Nephron progenitor cell (in vitro differentiated cells): Measurements from ENCODE around the gene IRF2BPL.
A peak's percentile ranks its signal among the peaks of the same experiment; 100 is the strongest.

Experiments used
- DNase-seq: peaks from one replicate; pipeline ENCODE4 v3.0.0; 2021
- H3K27ac Mint-ChIP-seq: 2 replicates; pipeline ENCODE4 v1.8.0; 2021; ENCODE audit warnings: mild to moderate bottlenecking, moderate library complexity, mixed read lengths
- H3K27me3 Mint-ChIP-seq: 2 replicates; pipeline ENCODE4 v1.8.0; 2021; ENCODE audit warnings: mild to moderate bottlenecking, low read depth, mixed read lengths; ENCODE audit not compliant: poor library complexity
- H3K36me3 Mint-ChIP-seq: 2 replicates; pipeline ENCODE4 v1.8.0; 2021; ENCODE audit warnings: low read depth, mixed read lengths
- H3K4me1 Mint-ChIP-seq: 2 replicates; pipeline ENCODE4 v1.8.0; 2021; ENCODE audit warnings: mixed read lengths
- H3K4me3 Mint-ChIP-seq: 2 replicates; pipeline ENCODE4 v1.8.0; 2021; ENCODE audit warnings: mild to moderate bottlenecking, moderate library complexity, mixed read lengths
- H3K9me3 Mint-ChIP-seq: 2 replicates; pipeline ENCODE4 v1.8.0; 2021; ENCODE audit warnings: mild to moderate bottlenecking, moderate library complexity, mixed read lengths
- CTCF ChIP-seq: fragments of 200-600 bp; sonication (generic); IDR thresholded peaks from 2 replicates; pipeline ENCODE4 v1.5.0; 2021; ENCODE audit warnings: antibody characterized with exemption

Gene IRF2BPL

GRCh38 chr14:77039285-77040058, 11.0 kb upstream of the IRF2BPL start:
- no peaks in the 10 kb centered on the region for H3K9me3 Mint-ChIP-seq
- no peak for DNase-seq
- peak overlapping the region; percentile 72 for H3K4me3 Mint-ChIP-seq
- no peak for TF ChIP-seq CTCF
- no peaks in the 10 kb centered on the region for H3K36me3 Mint-ChIP-seq
- H3K27ac Mint-ChIP-seq: peak overlapping the region; percentile 86
- H3K4me1 Mint-ChIP-seq: peaks cover 98% of the 10 kb centered on the region
- peaks cover 5% of the 10 kb centered on the region for H3K27me3 Mint-ChIP-seq

GRCh38 chr14:77037938-77038568, 9.5 kb upstream of the IRF2BPL start:
- H3K27me3 Mint-ChIP-seq: peaks cover 5% of the 10 kb centered on the region
- H3K4me1 Mint-ChIP-seq: peaks cover 98% of the 10 kb centered on the region
- H3K4me3 Mint-ChIP-seq: peak overlapping the region; percentile 72
- no peaks in the 10 kb centered on the region for H3K36me3 Mint-ChIP-seq
- no peak for TF ChIP-seq CTCF
- peak overlapping the region; percentile 88 for H3K27ac Mint-ChIP-seq
- no peaks in the 10 kb centered on the region for H3K9me3 Mint-ChIP-seq
- no peak for DNase-seq

GRCh38 chr14:77037215-77037937, 8.9 kb upstream of the IRF2BPL start:
- no peaks in the 10 kb centered on the region for H3K36me3 Mint-ChIP-seq
- peak overlapping the region; percentile 67 for H3K4me3 Mint-ChIP-seq
- H3K27me3 Mint-ChIP-seq: no peaks in the 10 kb centered on the region
- no peak for DNase-seq
- TF ChIP-seq CTCF: no peak
- peak overlapping the region; percentile 90 for H3K27ac Mint-ChIP-seq
- no peaks in the 10 kb centered on the region for H3K9me3 Mint-ChIP-seq
- peaks cover 98% of the 10 kb centered on the region for H3K4me1 Mint-ChIP-seq

- TF ChIP-seq CTCF: no peak
- DNase-seq: no peak
- Mint-ChIP-seq H3K36me3 (no peaks in the 10 kb centered on the region), H3K27ac (peak overlapping the region; percentile 90), H3K4me3 (peak overlapping the region; percentile 67), H3K4me1 (peaks cover 98% of the 10 kb centered on the region), H3K9me3 (no peaks in the 10 kb centered on the region), H3K27me3 (no peaks in the 10 kb centered on the region)
Observed at GRCh38 chr14:77036484-77037214, 8.1 kb upstream of the IRF2BPL start.

GRCh38 chr14:77035267-77035666, 6.8 kb upstream of the IRF2BPL start:
- Mint-ChIP-seq H3K27me3 (no peaks in the 10 kb centered on the region), H3K27ac (no peak overlapping the region)
- no peak for TF ChIP-seq CTCF

More at GRCh38 chr14:77035267-77035666, 6.8 kb upstream of the IRF2BPL start:
- Mint-ChIP-seq H3K36me3 (no peaks in the 10 kb centered on the region), H3K4me3 (no peak overlapping the region), H3K9me3 (no peaks in the 10 kb centered on the region), H3K4me1 (peaks cover 96% of the 10 kb centered on the region)
- no peak for DNase-seq
